Heart left ventricle (tissue), 16 donors: ENCODE data around the gene MDP1. TPM values are rescaled to one million over a fixed set of nuclear protein-coding genes. Genes with fewer than 3 reads are reported as not detected.

ENCODE experiments used
- ATAC-seq, 4 donors: fragments of 200-7000 bp; cut with Tn5 transposase; one replicate each; pipeline ENCODE4 v1.9.1; 2020 to 2022; ENCODE audit warnings: moderate library complexity in 4 of 4, mild to moderate bottlenecking in 3 of 4, moderate number of reproducible peaks in 1 of 4
- DNase-seq, 5 donors: peaks; one replicate each; pipeline ENCODE4 v3.0.0-alpha.2; 2020
- H3K27ac ChIP-seq, 12 donors: fragments of 200-600 bp; sonication (generic) in 4 of 12; one replicate each; pipeline versions ENCODE4 v1.5.0 to v1.8.0; 2016 to 2022; ENCODE audit warnings: mild to moderate bottlenecking in 2 of 12
- H3K27me3 ChIP-seq, 9 donors: fragments of 200-600 bp; sonication (generic) in 2 of 9; one replicate each; pipeline versions ENCODE4 v1.5.1 to v1.8.0; 2016 to 2022; ENCODE audit warnings: mild to moderate bottlenecking in 3 of 9
- H3K36me3 ChIP-seq, 9 donors: fragments of 200-600 bp; sonication (generic) in 2 of 9; one replicate each; pipeline versions ENCODE4 v1.5.0 to v1.8.0; 2018 to 2022; ENCODE audit warnings: mild to moderate bottlenecking in 2 of 9
- H3K4me1 ChIP-seq, 12 donors: fragments of 200-600 bp; sonication (generic) in 4 of 12; one replicate each; pipeline versions ENCODE4 v1.5.0 to v1.8.0; 2016 to 2022; ENCODE audit warnings: mild to moderate bottlenecking in 3 of 12
- H3K4me3 ChIP-seq, 12 donors: fragments of 200-600 bp; sonication (generic) in 4 of 12; one replicate each; pipeline versions ENCODE4 v1.5.0 to v1.8.0; 2017 to 2022; ENCODE audit warnings: mild to moderate bottlenecking in 9 of 12, moderate library complexity in 4 of 12
- H3K9me3 ChIP-seq, 12 donors: fragments of 200-600 bp; sonication (generic) in 4 of 12; one replicate each; pipeline versions ENCODE4 v1.5.0 to v1.8.0; 2016 to 2022; ENCODE audit warnings: mild to moderate bottlenecking in 1 of 12
- CTCF ChIP-seq, 12 donors: fragments of 200-600 bp; sonication (generic) in 4 of 12; IDR thresholded peaks; one replicate each; pipeline versions ENCODE4 v1.5.0 to v1.8.0; 2018 to 2022; ENCODE audit warnings: antibody characterized with exemption in 12 of 12, mild to moderate bottlenecking in 5 of 12
- POLR2A ChIP-seq, 2 donors: fragments of 450-650 bp; IDR thresholded peaks; one replicate each; pipeline ENCODE4 v1.6.1; 2017; ENCODE audit warnings: antibody characterized with exemption in 2 of 2, mild to moderate bottlenecking in 2 of 2, moderate library complexity in 2 of 2
- WGBS, 4 donors: extraction: QIAGEN DNeasy Blood & Tissue Kit in 2 of 4; methylation state at CpG; one replicate each; pipeline versions ENCODE4 v1.1.5 to v1.1.7; 2013 to 2018; 5-methylcytosine and 5-hydroxymethylcytosine counted together
- intact Hi-C, 10 donors: fragments of 100-400 bp; cut with DNase I; formaldehyde crosslinking; loops; one replicate each; pipeline versions ENCODE4 v1.11.1 to v1.14.2; 2022
- polyA plus RNA-seq, 2 donors: library from polyadenylated mRNA; stranded (reverse); fragments of 200-250 nt; gene quantifications; one replicate each; pipeline ENCODE4 v1.2.3, GENCODE V29; 2013
- total RNA-seq, 9 donors: library from RNA; depleted of rRNA in 2 of 9; stranded (reverse); fragments of >200 nt in 2 of 9; fragmentation: NEBNext Ultra II Directional in 3 of 9; extraction: Animal tissue kit (Norgen Biotek cat#: 25700) in 3 of 9; gene quantifications; one replicate each; pipeline versions ENCODE4 v1.1.0 to v1.2.4, GENCODE V29; 2016 to 2023
- donor health status: ischemic (EF 13 %, LVEDD 7.1; RV severe dilation, severe dysfunction).
- donor health status: healthy with polysubstance abuse.
- donor health status: DM: no; HTN: yes; CAD: no.
- donor health status: DM: no; HTN: no; CAD: no.
- donor health status: ischemic (EF 25% LVEDD 6.9; RV normal size, moderate dysfunction).
- donor health status: ischemic (EF 25% LVEDD 5.7; RV mildly dilated, moderate dysfunction).
- donor health status: healthy.
- donor health status: DM: yes; HTN: yes; CAD: no.
- donor health status: ischemic (EF 35%, LVEDD 5.7; RV mildly dilated, moderate dysfunction).
- donor health status: nonischemic (EF 11% LVEDD 7.7; RV severe dilation, severe dysfunction).
- donor health status: DM: yes; HTN: yes; CAD: no.
- donor health status: PGD.
- donor health status: ischemic (EF 29% LVEDD 5.4; RV normal size, mild dysfunction).
- donor health status: nonischemic (EF 23%, LVEDD 6.1; RV moderate dilation, normal function).

Gene MDP1
- total and polyA plus RNA-seq, 11 donors = 12.8 to 26.5 (median 16.1) TPM

GRCh38 chr14:24188251-24189058 lies 27.4 kb downstream of the MDP1 start, which contains the start of gene IPO4:
IPO4 (minus strand) TSS chr14:24188816; CDS start chr14:24188787, 29 bp downstream.
- peak within 1 kb of the TSS in 11 of 12 donors; percentile 41 to 80 (median 67) for H3K27ac ChIP-seq
- intact Hi-C loops = loop anchor here in 2 of 10 donors (1.0 to 2.0 kb wide), 2 partner anchors 27 to 74 kb away; partner anchors contain the start of genes DCAF11 (in 1 of the 2), IRF9 (in 1 of the 2) and NRL (in 1 of the 2)
- no peaks in the 10 kb centered on the region for H3K9me3 ChIP-seq
- peaks cover 0 to 70% (median 54%) of the 10 kb centered on the region in 9 donors for H3K36me3 ChIP-seq
- WGBS, 4 donors = 0 to 1% (median 1%) methylated on average over 23 to 65 of the region's 65 CpGs
- TF ChIP-seq POLR2A (IDR thresholded peaks at IDR 0.05) (peak in 1 of 2 donors; percentile 45), CTCF (IDR thresholded peaks at IDR 0.05) (no peak)
- ATAC-seq = peak; percentile 92 to 98 (median 94)
- peak; percentile 96 to 98 (median 97) for DNase-seq
- peak within 1 kb of the TSS; percentile 48 to 83 (median 69) for H3K4me3 ChIP-seq
- H3K27me3 ChIP-seq = no peaks in the 10 kb centered on the region
- H3K4me1 ChIP-seq = peaks cover 0 to 24% (median 14%) of the 10 kb centered on the region in 12 donors

GRCh38 chr14:24187539-24187915 lies 28.3 kb downstream of the MDP1 start:
- peak overlapping the region in 7 of 12 donors; percentile 66 to 83 (median 72) for H3K4me3 ChIP-seq
- no peaks in the 10 kb centered on the region for H3K9me3 ChIP-seq
- peaks cover 4 to 71% (median 57%) of the 10 kb centered on the region in 9 donors for H3K36me3 ChIP-seq
- no peaks in the 10 kb centered on the region for H3K27me3 ChIP-seq
- TF ChIP-seq CTCF (IDR thresholded peaks at IDR 0.05) = no peak
- DNase-seq = no peak
- intact Hi-C loops = no loop called here
- H3K4me1 ChIP-seq = peaks cover 0 to 24% (median 14%) of the 10 kb centered on the region in 12 donors
- no peak overlapping the region for H3K27ac ChIP-seq
- ATAC-seq = no peak
- WGBS, 4 donors = 79 to 88% (median 85%) methylated on average over 2 of the region's 2 CpGs

GRCh38 chr14:24186831-24187538 lies 28.9 kb downstream of the MDP1 start:
- no peaks in the 10 kb centered on the region for H3K9me3 ChIP-seq
- intact Hi-C loops = no loop called here
- no peak for ATAC-seq
- peaks cover 0 to 24% (median 14%) of the 10 kb centered on the region in 12 donors for H3K4me1 ChIP-seq
- no peak overlapping the region for H3K27ac ChIP-seq
- H3K36me3 ChIP-seq = peaks cover 4 to 70% (median 57%) of the 10 kb centered on the region in 9 donors
- H3K4me3 ChIP-seq = peak overlapping the region in 2 of 12 donors; percentile 68 to 71
- WGBS, 4 donors = 92 to 98% (median 93%) methylated on average over 10 of the region's 10 CpGs
- no peak for DNase-seq
- no peak for TF ChIP-seq POLR2A (IDR thresholded peaks at IDR 0.05)
- TF ChIP-seq CTCF (IDR thresholded peaks at IDR 0.05) = no peak
- H3K27me3 ChIP-seq = no peaks in the 10 kb centered on the region

- H3K9me3 ChIP-seq = no peaks in the 10 kb centered on the region
- H3K36me3 ChIP-seq = peaks cover 4 to 72% (median 59%) of the 10 kb centered on the region in 9 donors
- no peak for DNase-seq
- TF ChIP-seq POLR2A (IDR thresholded peaks at IDR 0.05) = no peak
- no peak for TF ChIP-seq CTCF (IDR thresholded peaks at IDR 0.05)
- ATAC-seq = no peak
- intact Hi-C loops = no loop called here
- 85 to 97% (median 94%) methylated on average over 6 to 11 of the region's 11 CpGs for WGBS, 4 donors
- no peak overlapping the region for H3K27ac ChIP-seq
- peaks cover 0 to 24% (median 14%) of the 10 kb centered on the region in 12 donors for H3K4me1 ChIP-seq
- H3K4me3 ChIP-seq = no peak overlapping the region
- no peaks in the 10 kb centered on the region for H3K27me3 ChIP-seq
Measured at GRCh38 chr14:24185741-24186140, 30.1 kb downstream of the MDP1 start.
